ENCODE measurements around the gene PPP2R1B. TPM values are rescaled to one million over a fixed set of nuclear protein-coding genes. Genes with fewer than 3 reads are reported as not detected.
"Not testable (repeated sequence)": the region's sequence is repeated elsewhere in the genome, so short reads cannot be mapped to it uniquely, and the experiment has no call there.

Gene PPP2R1B
- total RNA-seq, 1 experiment from 2014 or later = 35.4 TPM

DNA sequence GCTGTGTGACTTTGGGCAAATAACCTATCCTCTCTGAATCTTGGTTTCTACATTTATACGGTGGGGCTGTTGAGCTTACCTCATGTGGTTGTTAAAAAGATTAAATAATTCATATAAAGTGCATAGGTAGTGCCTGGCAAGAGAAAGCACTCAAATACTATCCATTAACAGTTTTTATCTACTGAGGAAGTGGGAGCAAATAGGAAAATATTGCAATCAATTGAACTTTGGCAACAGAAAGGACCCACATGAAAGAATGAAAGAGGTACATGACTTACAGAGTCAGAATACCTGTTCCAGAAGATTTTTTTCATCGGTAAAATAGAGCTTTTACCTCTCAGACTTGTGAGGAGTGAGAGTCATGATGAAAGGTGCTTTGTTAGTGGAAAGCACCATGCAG lies 6.3 kb upstream of the PPP2R1B start:
- no peak for DNase-seq
- Histone ChIP-seq H3K27me3 (no peaks in the 10 kb centered on the region), H3K4me1 (no peaks in the 10 kb centered on the region), H3K4me3 (no peak overlapping the region), H3K9me3 (replicated peaks) (no peaks in the 10 kb centered on the region), H3K27ac (no peak overlapping the region), H3K36me3 (no peaks in the 10 kb centered on the region)

DNA sequence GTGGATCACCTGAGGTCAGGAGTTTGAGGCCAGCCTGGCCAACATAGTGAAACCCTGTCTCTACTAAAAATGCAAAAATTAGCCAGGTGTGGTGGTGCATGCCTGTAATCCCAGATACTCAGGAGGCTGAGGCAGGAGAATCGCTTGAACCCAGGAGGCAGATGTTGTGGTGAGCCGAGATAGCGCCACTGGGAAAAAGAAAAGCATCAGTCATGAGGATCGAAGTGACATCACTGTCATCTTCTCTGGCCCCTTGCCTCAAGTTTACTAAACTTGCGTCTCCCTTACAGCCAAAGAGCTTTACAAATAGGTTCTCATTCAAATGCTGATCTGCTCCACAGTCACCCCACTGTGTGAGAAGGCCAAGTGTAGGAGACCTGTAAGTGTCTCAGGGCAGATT lies 5.0 kb upstream of the PPP2R1B start:
- DNase-seq; H3K4me1 ChIP-seq; H3K9me3 ChIP-seq (replicated peaks); H3K4me3 ChIP-seq; H3K36me3 ChIP-seq; H3K27me3 ChIP-seq; H3K27ac ChIP-seq: not testable (repeated sequence)

DNA sequence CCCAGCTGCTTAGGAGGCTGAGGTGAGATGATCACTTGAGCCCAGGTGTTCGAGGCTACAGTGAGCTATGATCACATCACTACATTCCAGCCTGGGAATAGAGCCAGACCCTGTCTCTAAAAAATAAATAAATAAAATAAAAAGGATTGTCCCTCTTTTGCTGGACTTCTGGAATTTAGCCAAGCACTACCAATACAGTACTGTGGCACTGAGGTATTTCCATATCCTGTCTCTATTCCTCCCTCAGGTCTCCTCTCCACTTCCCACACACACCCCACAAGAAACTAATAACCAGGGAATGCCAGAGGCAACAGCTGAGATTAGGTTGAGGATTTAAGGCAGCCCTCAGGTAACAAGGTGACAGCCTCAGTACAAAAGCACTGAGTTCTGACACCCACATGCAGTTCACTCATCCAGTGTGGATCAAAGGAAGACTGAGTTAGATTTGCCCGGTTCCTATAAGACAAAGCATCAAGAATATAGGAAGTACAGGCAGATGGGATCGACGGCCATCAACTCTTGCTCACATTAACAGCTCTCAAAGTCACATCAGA lies 4.5 kb upstream of the PPP2R1B start:
- Histone ChIP-seq H3K4me1 (no peaks in the 10 kb centered on the region), H3K36me3 (no peaks in the 10 kb centered on the region), H3K27ac (no peak overlapping the region), H3K9me3 (replicated peaks) (no peaks in the 10 kb centered on the region), H3K4me3 (no peak overlapping the region), H3K27me3 (no peaks in the 10 kb centered on the region)
- DNase-seq = no peak

DNA sequence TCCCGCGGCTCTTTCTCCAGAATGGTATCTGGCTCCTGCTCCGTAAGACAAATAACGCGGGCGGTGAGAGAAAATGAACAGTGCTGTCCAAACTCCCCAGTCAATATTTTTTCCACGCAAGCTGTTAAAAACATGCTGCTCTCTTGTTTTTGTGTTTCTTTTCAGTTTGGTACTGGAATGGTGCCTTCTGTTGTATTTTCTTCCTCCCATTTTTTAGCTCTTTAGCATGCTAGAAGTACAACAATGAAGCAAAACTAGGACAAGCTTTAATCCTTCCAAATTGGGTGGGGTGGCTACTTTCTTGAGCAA lies 599 bp upstream of the PPP2R1B start:
- H3K4me3 ChIP-seq = peak overlapping the region; percentile 95
- peak overlapping the region; percentile 63 for H3K27ac ChIP-seq
- no peaks in the 10 kb centered on the region for H3K9me3 ChIP-seq (replicated peaks)
- DNase-seq = no peak
- H3K27me3 ChIP-seq = no peaks in the 10 kb centered on the region
- H3K36me3 ChIP-seq = peaks cover 8% of the 10 kb centered on the region
- H3K4me1 ChIP-seq = no peaks in the 10 kb centered on the region

DNA sequence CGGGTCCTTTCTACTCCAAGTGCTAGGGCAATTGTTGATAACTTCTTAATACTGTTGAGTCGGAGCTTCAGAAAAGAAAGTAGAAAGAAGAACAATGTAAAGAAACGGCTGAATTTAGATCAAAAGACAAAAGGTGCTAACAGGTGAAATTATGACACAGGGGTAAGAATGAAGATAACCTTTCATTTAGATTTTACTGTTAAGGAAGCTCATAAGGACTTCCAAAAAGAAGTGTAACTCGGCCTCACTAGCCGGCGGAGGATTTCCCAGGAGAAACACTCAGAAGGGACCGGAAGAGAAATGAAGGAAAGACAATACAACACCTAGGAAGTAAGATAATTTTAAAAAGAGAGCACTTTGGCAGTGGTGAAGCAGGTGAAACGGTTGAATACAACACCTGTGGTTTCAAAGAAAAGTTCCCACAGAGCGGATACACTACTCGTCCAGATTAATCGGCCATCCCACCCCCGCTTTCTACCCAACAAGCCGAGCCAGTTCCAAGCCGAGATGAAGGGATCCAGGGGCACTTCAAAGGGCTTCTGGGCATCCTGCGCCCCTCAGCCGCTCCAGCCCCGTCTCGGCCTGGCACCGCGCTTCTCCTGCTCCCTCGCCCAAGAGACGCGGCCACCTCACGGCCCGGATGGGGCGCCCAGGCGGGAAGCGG lies 737 bp downstream of the PPP2R1B start:
- H3K9me3 ChIP-seq (replicated peaks) = no peaks in the 10 kb centered on the region
- no peak for DNase-seq
- H3K4me1 ChIP-seq = no peaks in the 10 kb centered on the region
- peak overlapping the region; percentile 95 for H3K4me3 ChIP-seq
- H3K27ac ChIP-seq = peak overlapping the region; percentile 63
- H3K27me3 ChIP-seq = no peaks in the 10 kb centered on the region
- peaks cover 11% of the 10 kb centered on the region for H3K36me3 ChIP-seq

DNA sequence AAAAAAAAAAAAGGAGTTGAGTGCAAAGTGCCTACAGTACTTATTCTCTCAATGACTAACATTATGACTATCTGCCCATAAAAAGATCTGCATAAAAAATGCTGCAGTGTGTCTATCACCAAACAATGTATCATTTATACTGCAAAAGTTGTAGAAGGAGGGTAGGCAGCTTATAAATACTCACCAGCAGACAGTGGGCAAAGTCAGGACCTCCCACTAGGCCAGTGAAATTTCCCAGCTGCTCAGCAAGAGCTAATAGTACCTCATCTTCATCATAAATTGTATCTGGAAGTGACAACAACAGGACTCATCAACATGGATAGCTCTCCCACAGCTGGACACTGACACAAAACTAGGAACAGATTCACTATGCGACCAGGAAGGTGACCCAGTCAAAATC lies 1.6 kb downstream of the PPP2R1B start:
- Histone ChIP-seq H3K4me1 (no peaks in the 10 kb centered on the region), H3K36me3 (peaks cover 11% of the 10 kb centered on the region), H3K27me3 (no peaks in the 10 kb centered on the region), H3K9me3 (replicated peaks) (no peaks in the 10 kb centered on the region), H3K27ac (no peak overlapping the region), H3K4me3 (peak overlapping the region; percentile 95; the same call in 1 of the 2 replicates)
- no peak for DNase-seq

DNA sequence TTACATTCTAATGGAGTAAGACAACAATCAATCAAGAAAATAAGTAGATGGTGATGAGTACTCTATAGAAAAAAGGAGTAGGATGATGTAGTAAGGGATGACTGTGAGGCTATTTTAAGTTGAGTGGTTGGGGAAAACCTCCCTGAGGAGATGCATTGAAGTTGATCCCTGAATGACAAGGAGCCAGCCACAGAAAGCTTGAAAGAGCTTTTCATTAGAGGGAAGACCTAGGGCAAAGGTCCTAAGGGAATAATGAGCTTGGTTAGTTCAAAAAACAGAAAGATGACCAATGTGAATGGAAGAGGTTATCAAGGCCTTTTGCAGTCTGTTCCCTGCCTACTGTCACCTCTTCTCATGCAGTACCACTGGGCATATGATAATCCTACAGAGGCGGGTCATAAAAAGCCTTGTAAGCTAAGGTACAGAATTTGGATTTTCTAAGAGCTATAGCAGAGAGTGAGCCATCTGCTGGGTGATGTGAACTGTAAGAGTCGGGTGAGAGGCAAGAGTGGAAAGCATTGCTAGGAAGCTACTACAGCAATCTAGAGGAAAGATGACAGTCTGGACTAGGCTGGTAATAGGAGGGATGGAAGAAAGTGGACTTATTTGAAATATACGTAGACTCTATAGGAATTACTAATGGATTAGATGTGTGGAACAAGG lies 3.1 kb downstream of the PPP2R1B start:
- DNase-seq = no peak
- no peak overlapping the region for H3K4me3 ChIP-seq
- H3K36me3 ChIP-seq = peaks cover 11% of the 10 kb centered on the region

DNA sequence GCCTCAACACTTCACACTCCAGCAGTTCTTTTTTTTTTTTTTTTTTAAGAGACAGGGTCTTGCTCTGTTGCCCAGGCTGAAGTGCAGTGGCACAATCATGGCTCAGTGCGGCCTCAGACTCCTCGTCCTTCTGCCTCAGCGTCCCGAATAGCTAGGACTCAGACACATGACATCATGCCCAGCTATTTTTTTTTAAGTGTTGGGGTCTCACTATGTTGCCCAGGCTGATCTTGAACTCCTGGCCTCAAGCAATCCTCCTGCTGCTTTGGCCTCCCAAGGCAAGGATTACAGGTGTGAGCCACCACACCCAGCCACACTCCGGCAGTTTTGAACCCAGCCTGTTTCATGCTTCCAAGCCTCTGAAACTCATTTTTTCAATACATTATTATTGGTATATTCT lies 3.7 kb downstream of the PPP2R1B start:
- no peak for DNase-seq
- no peaks in the 10 kb centered on the region for H3K4me1 ChIP-seq
- H3K4me3 ChIP-seq = no peak overlapping the region
- no peaks in the 10 kb centered on the region for H3K27me3 ChIP-seq
- H3K36me3 ChIP-seq = peaks cover 11% of the 10 kb centered on the region
- H3K27ac ChIP-seq = no peak overlapping the region
- H3K9me3 ChIP-seq (replicated peaks) = no peaks in the 10 kb centered on the region

More for the DNA sequence above, 3.1 kb downstream of the PPP2R1B start:
- Histone ChIP-seq H3K4me1 (no peaks in the 10 kb centered on the region), H3K27me3 (no peaks in the 10 kb centered on the region), H3K27ac (no peak overlapping the region), H3K9me3 (replicated peaks) (no peaks in the 10 kb centered on the region)

DNA sequence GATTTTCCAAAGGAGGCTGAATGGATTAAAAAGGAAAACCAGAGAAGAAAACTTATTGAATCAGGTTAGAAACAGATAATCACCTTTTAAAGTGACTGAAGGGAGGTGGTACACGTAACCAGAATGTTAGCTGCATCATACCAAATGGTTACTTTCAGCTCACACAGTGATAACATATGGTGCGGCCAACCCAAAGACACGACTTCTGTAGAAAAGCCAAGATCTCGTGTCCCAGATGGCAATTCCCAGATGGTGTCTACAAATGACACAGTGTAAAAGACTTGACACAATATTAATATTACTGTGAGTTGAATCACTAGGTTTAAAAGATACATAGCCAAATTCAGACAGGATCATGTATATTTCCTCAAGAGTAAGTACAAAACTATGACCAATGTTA lies 5.2 kb downstream of the PPP2R1B start:
- H3K36me3 ChIP-seq = peaks cover 11% of the 10 kb centered on the region
- DNase-seq = no peak
- H3K27ac ChIP-seq = no peak overlapping the region
- no peaks in the 10 kb centered on the region for H3K27me3 ChIP-seq
- H3K4me1 ChIP-seq = no peaks in the 10 kb centered on the region
- no peak overlapping the region for H3K4me3 ChIP-seq
- H3K9me3 ChIP-seq (replicated peaks) = no peaks in the 10 kb centered on the region

DNA sequence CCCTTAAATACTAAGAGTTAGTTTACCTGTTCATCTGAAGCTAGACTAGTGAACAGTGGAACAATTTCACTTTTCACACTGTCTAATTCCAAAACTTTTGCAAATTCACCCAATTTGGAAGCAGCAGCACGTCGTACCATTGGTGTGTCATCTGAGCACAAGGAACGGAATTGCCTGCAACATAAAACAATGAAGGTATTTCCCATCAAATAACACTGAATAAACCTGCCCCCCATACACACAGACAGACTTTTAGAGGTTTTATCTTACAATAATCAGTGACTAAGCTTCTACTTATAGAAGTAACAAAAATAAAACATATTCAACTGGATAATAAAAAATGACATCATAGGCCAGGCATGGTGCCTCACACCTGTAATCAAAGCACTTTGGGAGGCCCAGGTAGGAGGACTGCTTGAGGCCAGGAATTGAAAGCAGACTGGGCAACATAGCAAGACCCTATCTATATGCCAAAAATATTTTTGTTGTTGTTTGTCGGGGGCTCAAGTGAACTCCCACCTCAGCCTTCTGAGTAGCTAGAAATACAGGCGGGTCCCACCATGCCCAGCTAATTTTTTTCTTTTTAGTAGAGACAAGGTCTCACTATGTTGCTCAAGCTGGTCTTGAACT lies 6.3 kb downstream of the PPP2R1B start:
- Histone ChIP-seq H3K27me3 (no peaks in the 10 kb centered on the region), H3K4me3 (no peak overlapping the region), H3K36me3 (peaks cover 13% of the 10 kb centered on the region), H3K4me1 (no peaks in the 10 kb centered on the region), H3K27ac (no peak overlapping the region), H3K9me3 (replicated peaks) (no peaks in the 10 kb centered on the region)
- DNase-seq = no peak

DNA sequence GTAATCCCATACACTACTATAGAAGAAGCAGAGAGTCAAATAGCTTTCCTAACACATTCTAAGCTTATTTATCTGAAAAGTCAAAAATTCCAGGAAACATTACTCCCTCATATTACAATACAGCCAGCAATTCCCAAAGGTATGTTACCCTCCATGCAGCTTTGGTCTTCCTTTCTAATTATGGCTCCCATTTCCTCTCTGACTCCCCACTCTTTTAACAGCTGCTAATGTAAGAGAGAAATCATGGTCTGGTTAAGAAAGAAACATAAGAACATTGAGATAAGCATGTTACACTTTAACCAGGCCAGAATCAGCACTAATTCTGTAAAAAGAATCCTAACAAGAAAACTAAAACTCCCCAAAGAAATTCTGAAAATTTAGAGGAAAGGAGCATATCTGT lies 6.8 kb downstream of the PPP2R1B start:
- H3K27me3 ChIP-seq = no peaks in the 10 kb centered on the region
- DNase-seq = no peak
- H3K36me3 ChIP-seq = peaks cover 16% of the 10 kb centered on the region
- H3K27ac ChIP-seq = no peak overlapping the region
- H3K9me3 ChIP-seq (replicated peaks) = no peaks in the 10 kb centered on the region
- no peaks in the 10 kb centered on the region for H3K4me1 ChIP-seq
- H3K4me3 ChIP-seq = no peak overlapping the region

DNA sequence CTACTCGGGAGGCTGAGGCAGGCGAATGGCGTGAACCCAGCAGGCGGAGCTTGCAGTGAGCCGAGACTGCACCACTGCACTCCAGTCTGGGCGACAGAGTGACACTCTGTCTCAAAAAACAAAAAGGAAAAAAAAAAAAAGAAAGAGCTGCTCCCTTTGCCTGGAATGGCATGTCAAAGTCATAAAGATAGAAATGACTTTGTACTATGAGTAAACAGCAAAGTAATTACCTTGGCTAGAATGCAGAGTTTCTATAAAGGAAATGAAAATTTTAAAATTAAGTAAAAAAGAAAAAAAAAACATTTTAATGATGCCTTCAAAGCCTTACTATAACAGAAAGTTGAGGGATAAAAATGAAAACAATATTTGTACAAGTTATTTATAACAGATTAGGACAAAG lies 10.1 kb downstream of the PPP2R1B start:
- H3K36me3 ChIP-seq = peaks cover 27% of the 10 kb centered on the region

DNA sequence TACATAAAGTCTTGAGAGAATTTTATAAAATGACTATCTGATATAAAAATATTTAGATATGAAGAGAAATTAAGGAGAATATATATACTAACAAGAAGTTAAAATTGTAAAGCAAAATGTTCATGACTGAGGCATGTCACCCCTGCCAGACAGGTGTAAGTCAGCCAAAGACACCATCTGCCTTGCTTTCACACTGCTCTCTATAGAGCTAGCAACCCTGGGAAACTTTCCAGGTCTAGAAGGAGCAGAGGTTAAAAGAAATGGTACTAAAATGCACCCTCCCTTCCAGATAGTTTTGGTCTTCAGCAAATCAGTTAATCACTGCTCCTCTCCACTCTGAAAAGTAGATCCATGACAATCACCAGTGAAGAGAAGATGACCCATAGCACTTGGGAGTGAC lies 16.5 kb downstream of the PPP2R1B start:
- H3K27ac ChIP-seq = no peak overlapping the region
- no peaks in the 10 kb centered on the region for H3K27me3 ChIP-seq
- H3K36me3 ChIP-seq = peaks cover 34% of the 10 kb centered on the region
- H3K4me3 ChIP-seq = no peak overlapping the region
- no peaks in the 10 kb centered on the region for H3K4me1 ChIP-seq
- no peaks in the 10 kb centered on the region for H3K9me3 ChIP-seq (replicated peaks)
- no peak for DNase-seq

More for the DNA sequence above, 10.1 kb downstream of the PPP2R1B start:
- H3K4me1 ChIP-seq = no peaks in the 10 kb centered on the region
- H3K9me3 ChIP-seq (replicated peaks) = no peaks in the 10 kb centered on the region
- DNase-seq = no peak
- no peak overlapping the region for H3K4me3 ChIP-seq
- H3K27ac ChIP-seq = no peak overlapping the region
- no peaks in the 10 kb centered on the region for H3K27me3 ChIP-seq

DNA sequence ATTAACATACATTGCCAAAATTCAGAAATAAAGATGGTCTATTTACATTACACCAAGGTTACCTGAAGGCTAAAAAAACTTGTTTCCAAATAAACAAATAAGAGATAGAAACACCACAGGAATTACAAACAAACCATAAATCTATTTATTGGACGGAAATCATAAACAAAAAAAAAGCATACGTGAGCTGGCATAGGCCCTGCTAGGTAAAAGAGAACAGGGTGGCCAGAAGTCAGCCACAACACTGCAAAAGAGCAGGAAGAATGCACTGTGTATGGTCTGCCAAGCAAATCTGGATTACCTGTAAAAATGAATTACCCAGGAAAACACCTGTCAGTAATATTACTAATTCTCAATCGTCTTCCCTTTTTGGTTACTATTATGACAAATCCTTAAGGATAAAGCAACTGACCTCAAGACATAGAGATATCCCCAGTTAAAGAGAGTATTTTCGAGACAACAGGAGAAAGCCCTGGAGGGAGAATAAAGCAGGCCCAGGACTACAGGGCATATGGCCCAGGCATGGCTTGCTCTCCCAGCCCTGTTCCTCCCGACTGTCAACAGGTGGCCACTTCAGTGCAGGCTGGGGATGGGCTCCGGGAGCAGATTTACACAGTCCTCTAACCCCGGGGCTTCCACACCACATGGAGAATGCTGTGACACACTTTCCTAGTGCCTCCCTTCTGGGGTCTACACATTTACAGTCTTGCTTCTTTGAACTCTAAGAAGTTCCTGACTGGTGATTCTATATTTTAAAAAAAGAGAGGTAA lies 18.0 kb downstream of the PPP2R1B start:
- no peak for DNase-seq
- no peak overlapping the region for H3K27ac ChIP-seq
- H3K4me1 ChIP-seq = no peaks in the 10 kb centered on the region
- H3K4me3 ChIP-seq = no peak overlapping the region
- H3K27me3 ChIP-seq = no peaks in the 10 kb centered on the region
- peaks cover 23% of the 10 kb centered on the region for H3K36me3 ChIP-seq
- no peaks in the 10 kb centered on the region for H3K9me3 ChIP-seq (replicated peaks)

Measured in SJCRH30 (cell line).